Mesothelial cell of epicardium (in vitro differentiated cells): ENCODE results near the gene KIAA1328. TPM values are rescaled to one million over a fixed set of nuclear protein-coding genes. Genes with fewer than 3 reads are reported as not detected.

Experiments used
- DNase-seq, 2 experiments: peaks; one replicate each; pipeline ENCODE4 v3.0.0; 2021; ENCODE audit warnings: low spot score in 2 of 2; ENCODE audit not compliant: unreplicated experiment in 2 of 2
- H3K27ac Mint-ChIP-seq: 2 replicates; pipeline ENCODE4 v1.8.0; 2021; ENCODE audit warnings: mixed read lengths
- H3K27me3 Mint-ChIP-seq: 2 replicates; pipeline ENCODE4 v1.8.0; 2021; ENCODE audit warnings: low read depth, mixed read lengths
- H3K36me3 Mint-ChIP-seq: 2 replicates; pipeline ENCODE4 v1.8.0; 2021; ENCODE audit warnings: mixed read lengths
- H3K4me1 Mint-ChIP-seq: 2 replicates; pipeline ENCODE4 v1.8.0; 2021; ENCODE audit warnings: mixed read lengths
- H3K4me3 Mint-ChIP-seq: 2 replicates; pipeline ENCODE4 v1.8.0; 2021; ENCODE audit warnings: mild to moderate bottlenecking, moderate library complexity, mixed read lengths
- H3K9me3 Mint-ChIP-seq: 2 replicates; pipeline ENCODE4 v1.8.0; 2021; ENCODE audit warnings: mixed read lengths
- total RNA-seq: library from RNA; stranded (reverse); gene quantifications from 3 replicates; pipeline ENCODE4 v1.2.1, GENCODE V29; 2021
- TF ChIP-seq, protein P1 (sequence below): fragments of 200-600 bp; sonication (generic); IDR thresholded peaks from one replicate; pipeline ENCODE4 v1.5.0; 2021; ENCODE audit warnings: antibody characterized with exemption; ENCODE audit not compliant: unreplicated experiment

The KIAA1328 gene
- 17.9 to 20.8 TPM (median 18.1 TPM) in 3 replicates for total RNA-seq

DNA sequence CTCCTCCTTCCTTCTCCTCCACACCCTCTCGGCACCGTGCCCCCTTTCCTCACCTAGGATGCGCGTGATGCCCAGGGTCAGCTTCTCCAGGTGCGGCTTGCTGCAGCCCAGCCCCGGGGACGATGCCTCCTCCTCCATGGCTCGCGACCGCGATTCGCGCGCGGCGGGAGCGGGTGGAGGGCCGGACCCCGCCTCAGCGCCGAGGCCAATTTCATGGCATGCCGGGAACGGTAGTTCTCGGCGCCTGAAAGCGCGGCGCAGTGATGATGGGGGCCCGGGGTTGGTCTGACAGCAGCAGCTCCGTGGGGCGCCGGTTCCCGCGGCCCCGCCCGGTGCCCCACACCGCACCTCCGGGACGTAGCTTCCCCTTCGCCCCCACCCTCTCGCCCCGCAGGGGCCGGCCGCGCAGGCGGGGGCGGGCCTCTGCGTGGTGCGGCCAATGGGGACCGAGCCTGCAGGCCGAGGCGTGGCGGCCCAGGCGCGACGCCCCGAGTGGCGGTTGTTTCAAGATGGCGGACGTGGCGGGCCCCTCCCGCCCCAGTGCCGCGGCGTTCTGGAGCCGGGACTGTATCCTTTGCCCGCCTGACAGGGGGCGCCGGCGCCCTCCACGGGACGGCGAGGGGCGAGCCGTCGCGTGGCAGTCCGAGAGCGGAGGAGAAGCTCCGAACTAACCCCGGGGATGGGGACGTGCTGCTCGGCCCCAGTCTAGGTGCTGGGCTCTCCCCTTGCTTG is at the start of gene KIAA1328, which contains the start of gene TPGS2:
TSS of gene KIAA1328 (plus strand) at position 498 of the 732 bp plus-strand sequence. CDS start at position 510, 12 bp downstream.
TSS of gene TPGS2 (minus strand) at position 373 of the 732 bp plus-strand sequence. CDS start at position 138, 235 bp downstream.
- peaks cover 4% of the 10 kb centered on the region for H3K9me3 Mint-ChIP-seq
- peak within 1 kb of the TSS; percentile 96 for H3K27ac Mint-ChIP-seq
- TF ChIP-seq, protein P1, sequence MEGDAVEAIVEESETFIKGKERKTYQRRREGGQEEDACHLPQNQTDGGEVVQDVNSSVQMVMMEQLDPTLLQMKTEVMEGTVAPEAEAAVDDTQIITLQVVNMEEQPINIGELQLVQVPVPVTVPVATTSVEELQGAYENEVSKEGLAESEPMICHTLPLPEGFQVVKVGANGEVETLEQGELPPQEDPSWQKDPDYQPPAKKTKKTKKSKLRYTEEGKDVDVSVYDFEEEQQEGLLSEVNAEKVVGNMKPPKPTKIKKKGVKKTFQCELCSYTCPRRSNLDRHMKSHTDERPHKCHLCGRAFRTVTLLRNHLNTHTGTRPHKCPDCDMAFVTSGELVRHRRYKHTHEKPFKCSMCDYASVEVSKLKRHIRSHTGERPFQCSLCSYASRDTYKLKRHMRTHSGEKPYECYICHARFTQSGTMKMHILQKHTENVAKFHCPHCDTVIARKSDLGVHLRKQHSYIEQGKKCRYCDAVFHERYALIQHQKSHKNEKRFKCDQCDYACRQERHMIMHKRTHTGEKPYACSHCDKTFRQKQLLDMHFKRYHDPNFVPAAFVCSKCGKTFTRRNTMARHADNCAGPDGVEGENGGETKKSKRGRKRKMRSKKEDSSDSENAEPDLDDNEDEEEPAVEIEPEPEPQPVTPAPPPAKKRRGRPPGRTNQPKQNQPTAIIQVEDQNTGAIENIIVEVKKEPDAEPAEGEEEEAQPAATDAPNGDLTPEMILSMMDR, result no peak
- peak; percentile 62 to 82 for DNase-seq
- peaks cover 16% of the 10 kb centered on the region for H3K36me3 Mint-ChIP-seq
- no peaks in the 10 kb centered on the region for H3K27me3 Mint-ChIP-seq
- peaks cover 26% of the 10 kb centered on the region for H3K4me1 Mint-ChIP-seq
- H3K4me3 Mint-ChIP-seq, result peak within 1 kb of the TSS; percentile 97

DNA sequence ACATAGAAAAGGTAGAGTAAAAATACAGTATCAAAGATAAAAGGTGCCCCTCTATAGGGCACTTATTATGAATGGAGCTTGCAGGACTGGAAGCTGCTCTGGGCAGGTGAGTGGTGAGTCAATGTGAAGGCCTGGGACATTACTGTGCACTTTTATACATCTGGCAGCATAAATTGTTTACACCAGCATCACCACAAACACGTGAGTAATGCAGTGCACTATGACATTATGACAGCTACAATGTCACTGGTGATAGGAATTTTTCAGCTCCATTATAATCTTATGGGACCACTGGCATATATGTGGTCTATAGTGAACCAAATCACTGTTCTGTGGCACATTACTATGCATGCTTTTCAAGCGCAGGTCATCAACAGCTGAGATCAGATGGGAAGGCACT is 48.2 kb upstream of the KIAA1328 start:
- H3K36me3 Mint-ChIP-seq, result peaks cover 12% of the 10 kb centered on the region
- no peaks in the 10 kb centered on the region for H3K9me3 Mint-ChIP-seq
- no peak overlapping the region for H3K27ac Mint-ChIP-seq
- H3K4me1 Mint-ChIP-seq, result no peaks in the 10 kb centered on the region
- DNase-seq, result no peak
- H3K27me3 Mint-ChIP-seq, result no peaks in the 10 kb centered on the region
- no peak overlapping the region for H3K4me3 Mint-ChIP-seq
- TF ChIP-seq, protein P1, result no peak

DNA sequence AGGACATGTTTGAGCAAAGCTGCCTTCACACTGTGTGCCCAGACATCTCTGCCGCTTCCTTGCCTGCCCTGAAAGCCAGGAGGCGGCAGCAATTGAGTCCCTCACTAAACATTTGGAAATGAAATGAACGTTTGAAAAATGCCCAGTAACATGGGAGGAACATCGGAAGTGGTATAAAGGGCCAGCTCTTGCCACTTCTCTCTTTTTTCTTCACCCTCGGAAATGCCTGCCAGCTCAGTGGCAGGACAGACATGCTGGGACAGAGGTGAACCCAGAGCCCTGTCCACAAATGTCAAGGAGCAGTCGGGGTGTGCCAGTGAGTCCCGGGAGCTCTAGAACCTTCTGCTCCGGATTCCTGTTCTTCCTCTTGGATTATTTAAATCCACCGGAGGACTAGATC is 46.2 kb upstream of the KIAA1328 start:
- Mint-ChIP-seq H3K4me3 (no peak overlapping the region), H3K36me3 (peaks cover 15% of the 10 kb centered on the region), H3K27ac (no peak overlapping the region), H3K9me3 (no peaks in the 10 kb centered on the region), H3K27me3 (no peaks in the 10 kb centered on the region), H3K4me1 (peaks cover 4% of the 10 kb centered on the region)
- TF ChIP-seq, protein P1, result no peak
- no peak for DNase-seq

DNA sequence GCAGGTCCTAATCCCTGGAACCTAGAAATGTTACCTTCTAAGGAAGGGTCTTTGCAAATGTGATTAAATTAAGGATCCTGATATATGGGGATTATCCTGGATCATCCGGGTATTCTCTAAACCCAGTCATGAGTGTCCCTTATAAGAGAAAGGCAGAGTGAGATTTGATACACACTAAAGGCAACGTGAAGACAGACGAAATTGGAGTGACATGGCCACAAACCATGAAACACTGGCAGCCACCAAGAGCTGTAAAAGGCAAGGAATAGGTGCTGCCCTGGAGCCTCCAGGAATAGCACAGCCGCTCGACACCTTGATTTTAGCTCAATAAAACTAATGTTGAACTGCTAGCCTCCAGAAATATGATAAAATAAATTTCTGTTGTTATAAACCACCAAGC is 45.1 kb upstream of the KIAA1328 start:
- no peak for DNase-seq
- TF ChIP-seq, protein P1, result no peak
- peaks cover 14% of the 10 kb centered on the region for H3K36me3 Mint-ChIP-seq
- no peak overlapping the region for H3K27ac Mint-ChIP-seq
- H3K4me1 Mint-ChIP-seq, result peaks cover 4% of the 10 kb centered on the region
- no peaks in the 10 kb centered on the region for H3K9me3 Mint-ChIP-seq
- H3K27me3 Mint-ChIP-seq, result no peaks in the 10 kb centered on the region
- H3K4me3 Mint-ChIP-seq, result no peak overlapping the region

DNA sequence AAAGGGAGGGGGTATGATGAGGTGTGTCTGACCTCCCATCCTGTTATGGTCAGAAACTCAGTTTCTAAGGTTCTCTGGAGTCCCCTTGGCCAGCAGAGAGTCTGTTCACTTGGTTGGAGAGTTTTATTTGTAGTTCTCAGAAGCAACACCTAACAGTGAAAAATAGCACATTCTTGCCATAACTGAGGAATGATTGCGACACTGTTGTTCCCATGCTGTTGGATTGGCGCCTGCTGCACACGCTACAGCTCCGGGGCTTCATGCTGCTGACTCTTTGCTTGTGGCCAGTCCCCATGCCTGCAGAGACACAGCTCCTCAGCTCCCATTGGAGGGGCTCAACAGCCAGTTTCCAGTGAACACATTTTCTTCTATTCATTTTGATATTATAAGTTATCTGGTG is 42.2 kb upstream of the KIAA1328 start:
- H3K27ac Mint-ChIP-seq, result no peak overlapping the region

More for the DNA sequence above, 42.2 kb upstream of the KIAA1328 start:
- H3K9me3 Mint-ChIP-seq, result peaks cover 14% of the 10 kb centered on the region
- TF ChIP-seq, protein P1, result no peak
- H3K4me1 Mint-ChIP-seq, result peaks cover 4% of the 10 kb centered on the region
- H3K36me3 Mint-ChIP-seq, result peaks cover 33% of the 10 kb centered on the region
- no peaks in the 10 kb centered on the region for H3K27me3 Mint-ChIP-seq
- H3K4me3 Mint-ChIP-seq, result no peak overlapping the region
- no peak for DNase-seq
